SJSA1 (cell line): ENCODE data around the gene CYP1A2. TPM values are rescaled to one million over a fixed set of nuclear protein-coding genes. Genes with fewer than 3 reads are reported as not detected.

Experiments
- DNase-seq, 2 experiments: peaks; one replicate each; pipeline ENCODE4 v3.0.0-alpha.2; 2015 to 2020; ENCODE audit warnings: low spot score in 2 of 2, low read depth in 1 of 2
- H3K27ac ChIP-seq: fragments of 250-450 bp; sonication (Bioruptor Pico); 2 replicates; pipeline ENCODE4 v1.5.1; 2020; ENCODE audit warnings: mild to moderate bottlenecking, moderate library complexity
- H3K27me3 ChIP-seq: fragments of 250-450 bp; sonication (Bioruptor Pico); replicated peaks from 2 replicates; pipeline ENCODE4 v1.5.1; 2020; ENCODE audit warnings: mild to moderate bottlenecking, moderate library complexity
- H3K36me3 ChIP-seq: fragments of 250-450 bp; sonication (Bioruptor Pico); 2 replicates; pipeline ENCODE4 v1.5.1; 2020; ENCODE audit warnings: mild to moderate bottlenecking
- H3K4me1 ChIP-seq: fragments of 250-450 bp; sonication (Bioruptor Pico); replicated peaks from 2 replicates; pipeline ENCODE4 v1.6.1; 2021; ENCODE audit warnings: mild to moderate bottlenecking
- H3K4me3 ChIP-seq: fragments of 250-450 bp; sonication (Bioruptor Pico); 2 replicates; pipeline ENCODE4 v1.5.1; 2020; ENCODE audit warnings: mild to moderate bottlenecking
- H3K9me3 ChIP-seq: fragments of 250-450 bp; sonication (Bioruptor Pico); replicated peaks from 2 replicates; pipeline ENCODE4 v1.5.1; 2020; ENCODE audit warnings: mild to moderate bottlenecking
- total RNA-seq: library from RNA; depleted of rRNA; stranded (reverse); fragments of >200 nt; shearing (Covaris generic); gene quantifications from 2 replicates; pipeline ENCODE4 v1.2.3, GENCODE V29; 2014

The CYP1A2 gene
- total RNA-seq, 1 experiment from 2014 or later = not detected

- Histone ChIP-seq H3K9me3 (no peaks in the 10 kb centered on the region), H3K27ac (no peak overlapping the region), H3K36me3 (peaks cover 5% of the 10 kb centered on the region; the same call in 1 of the 2 replicates), H3K4me3 (no peak overlapping the region), H3K27me3 (no peaks in the 10 kb centered on the region), H3K4me1 (peaks cover 23% of the 10 kb centered on the region)
- DNase-seq = no peak
Measured at GRCh38 chr15:74793135-74794028, 44.7 kb downstream of the CYP1A2 start.

- H3K9me3 ChIP-seq = no peaks in the 10 kb centered on the region
- no peaks in the 10 kb centered on the region for H3K27me3 ChIP-seq
- H3K27ac ChIP-seq = no peak overlapping the region
- no peak overlapping the region for H3K4me3 ChIP-seq
- peaks cover 7% of the 10 kb centered on the region for H3K36me3 ChIP-seq
- peaks cover 19% of the 10 kb centered on the region for H3K4me1 ChIP-seq
- no peak for DNase-seq
Measured at GRCh38 chr15:74794248-74794969, 45.8 kb downstream of the CYP1A2 start.

GRCh38 chr15:74794970-74795349 lies 46.3 kb downstream of the CYP1A2 start:
- Histone ChIP-seq H3K27me3 (no peaks in the 10 kb centered on the region), H3K36me3 (peaks cover 12% of the 10 kb centered on the region), H3K27ac (no peak overlapping the region), H3K9me3 (no peaks in the 10 kb centered on the region), H3K4me3 (no peak overlapping the region), H3K4me1 (peaks cover 16% of the 10 kb centered on the region)
- DNase-seq = no peak

GRCh38 chr15:74795966-74796625 lies 47.5 kb downstream of the CYP1A2 start:
- Histone ChIP-seq H3K27ac (no peak overlapping the region), H3K27me3 (no peaks in the 10 kb centered on the region), H3K36me3 (peaks cover 23% of the 10 kb centered on the region), H3K4me3 (no peak overlapping the region), H3K4me1 (peaks cover 8% of the 10 kb centered on the region), H3K9me3 (no peaks in the 10 kb centered on the region)
- no peak for DNase-seq

GRCh38 chr15:74798388-74799254 lies 50.0 kb downstream of the CYP1A2 start:
- no peaks in the 10 kb centered on the region for H3K27me3 ChIP-seq
- no peak overlapping the region for H3K4me3 ChIP-seq
- H3K36me3 ChIP-seq = peaks cover 36% of the 10 kb centered on the region
- DNase-seq = no peak
- H3K27ac ChIP-seq = no peak overlapping the region
- no peaks in the 10 kb centered on the region for H3K9me3 ChIP-seq
- H3K4me1 ChIP-seq = peaks cover 5% of the 10 kb centered on the region; the same call in 1 of the 2 replicates

- Histone ChIP-seq H3K4me3 (no peak overlapping the region), H3K4me1 (peaks cover 5% of the 10 kb centered on the region; the same call in 1 of the 2 replicates), H3K36me3 (peaks cover 41% of the 10 kb centered on the region), H3K27me3 (no peaks in the 10 kb centered on the region), H3K27ac (no peak overlapping the region), H3K9me3 (no peaks in the 10 kb centered on the region)
- no peak for DNase-seq
Measured at GRCh38 chr15:74799255-74799855, 50.7 kb downstream of the CYP1A2 start.

GRCh38 chr15:74799856-74800558 lies 51.4 kb downstream of the CYP1A2 start:
- peaks cover 5% of the 10 kb centered on the region; the same call in 1 of the 2 replicates for H3K4me1 ChIP-seq
- no peak overlapping the region for H3K4me3 ChIP-seq
- H3K9me3 ChIP-seq = no peaks in the 10 kb centered on the region
- 0 out of 2 replicates have a peak overlapping the region, but pooled peaks have one; percentile 9 for H3K27ac ChIP-seq
- peak; percentile 63 to 73 for DNase-seq
- peaks cover 41% of the 10 kb centered on the region for H3K36me3 ChIP-seq
- H3K27me3 ChIP-seq = no peaks in the 10 kb centered on the region

- peaks cover 5% of the 10 kb centered on the region; the same call in 1 of the 2 replicates for H3K4me1 ChIP-seq
- H3K27me3 ChIP-seq = no peaks in the 10 kb centered on the region
- no peak overlapping the region for H3K4me3 ChIP-seq
- H3K27ac ChIP-seq = no peak overlapping the region
- DNase-seq = no peak
- no peaks in the 10 kb centered on the region for H3K9me3 ChIP-seq
- H3K36me3 ChIP-seq = peaks cover 41% of the 10 kb centered on the region
Measured at GRCh38 chr15:74800559-74801094, 52.0 kb downstream of the CYP1A2 start.

- Histone ChIP-seq H3K27me3 (no peaks in the 10 kb centered on the region), H3K4me3 (no peak overlapping the region), H3K27ac (no peak overlapping the region), H3K4me1 (peaks cover 5% of the 10 kb centered on the region; the same call in 1 of the 2 replicates), H3K36me3 (peaks cover 41% of the 10 kb centered on the region), H3K9me3 (no peaks in the 10 kb centered on the region)
- no peak for DNase-seq
Measured at GRCh38 chr15:74801311-74801997, 52.8 kb downstream of the CYP1A2 start.

- H3K27me3 ChIP-seq = no peaks in the 10 kb centered on the region
- no peak for DNase-seq
- no peaks in the 10 kb centered on the region for H3K9me3 ChIP-seq
- no peak overlapping the region for H3K4me3 ChIP-seq
- H3K36me3 ChIP-seq = peaks cover 41% of the 10 kb centered on the region
- H3K4me1 ChIP-seq = peaks cover 5% of the 10 kb centered on the region; the same call in 1 of the 2 replicates
- no peak overlapping the region for H3K27ac ChIP-seq
Measured at GRCh38 chr15:74802290-74802689, 53.6 kb downstream of the CYP1A2 start.

GRCh38 chr15:74802862-74803447 lies 54.3 kb downstream of the CYP1A2 start:
- Histone ChIP-seq H3K27me3 (no peaks in the 10 kb centered on the region), H3K9me3 (no peaks in the 10 kb centered on the region), H3K36me3 (peaks cover 41% of the 10 kb centered on the region), H3K4me1 (peaks cover 5% of the 10 kb centered on the region; the same call in 1 of the 2 replicates), H3K4me3 (no peak overlapping the region), H3K27ac (no peak overlapping the region)
- DNase-seq = no peak
